CD14-positive monocyte (primary cell): ENCODE measurements around the gene METTL25B. TPM values are rescaled to one million over a fixed set of nuclear protein-coding genes. Genes with fewer than 3 reads are reported as not detected.
A peak's percentile ranks its signal among the peaks of the same experiment; 100 is the strongest.

Experiments
- DNase-seq, 3 donors: peaks; one replicate each; pipeline ENCODE4 v3.0.0-alpha.2; 2011 to 2022
- H2AFZ ChIP-seq: 2 replicates; pipeline ENCODE4 v1.6.0; 2012; ENCODE audit warnings: mild to moderate bottlenecking, low read depth, low read length, inconsistent platforms; ENCODE audit not compliant: insufficient read depth, poor library complexity, severe bottlenecking
- H3K27ac ChIP-seq, 2 donors: 1 replicate in 1 of 2; 2 replicates in 1 of 2; pipeline ENCODE4 v1.5.1; 2012 to 2013; ENCODE audit warnings: low read length in 2 of 2, control low read depth in 1 of 2, inconsistent platforms in 1 of 2, low read depth in 1 of 2, mild to moderate bottlenecking in 1 of 2
- H3K27me3 ChIP-seq, 2 donors: one replicate each; pipeline versions ENCODE4 v1.6.0 to v1.6.1; 2011 to 2013; ENCODE audit warnings: low read length in 2 of 2; ENCODE audit not compliant: control insufficient read depth in 2 of 2, insufficient read depth in 2 of 2
- H3K36me3 ChIP-seq, 2 donors: replicated peaks in 1 of 2; 1 replicate in 1 of 2; 2 replicates in 1 of 2; pipeline versions ENCODE4 v1.5.1 to v1.6.1; 2012 to 2013; ENCODE audit warnings: low read length in 2 of 2, control low read depth in 1 of 2, inconsistent platforms in 1 of 2, mild to moderate bottlenecking in 1 of 2; ENCODE audit not compliant: insufficient read depth in 2 of 2, control insufficient read depth in 1 of 2
- H3K4me1 ChIP-seq, 2 donors: 1 replicate in 1 of 2; 2 replicates in 1 of 2; pipeline versions ENCODE4 v1.5.1 to v1.6.1; 2012 to 2013; ENCODE audit warnings: low read length in 2 of 2, control low read depth in 1 of 2, inconsistent platforms in 1 of 2, mild to moderate bottlenecking in 1 of 2, moderate library complexity in 1 of 2; ENCODE audit not compliant: insufficient read depth in 2 of 2, control insufficient read depth in 1 of 2
- H3K4me2 ChIP-seq: replicated peaks from 2 replicates; pipeline ENCODE3; 2012; ENCODE audit warnings: low read length, moderate library complexity, mild to moderate bottlenecking; ENCODE audit not compliant: poor library complexity, severe bottlenecking; ENCODE audit errors: extremely low read depth
- H3K4me3 ChIP-seq, 3 experiments: fragments of 200-600 bp in 1 of 3; sonication (generic) in 1 of 3; replicated peaks in 1 of 3; 1 replicate in 2 of 3; 2 replicates in 1 of 3; pipeline ENCODE4 v1.5.1; 2011 to 2013; ENCODE audit warnings: low read length in 3 of 3, mild to moderate bottlenecking in 3 of 3, control low read depth in 2 of 3, low read depth in 2 of 3, inconsistent platforms in 1 of 3, moderate library complexity in 1 of 3
- H3K79me2 ChIP-seq: 2 replicates; pipeline ENCODE4 v1.6.0; 2012; ENCODE audit warnings: mild to moderate bottlenecking, control low read depth, inconsistent platforms, low read length, moderate library complexity; ENCODE audit not compliant: insufficient read depth
- H3K9ac ChIP-seq: 2 replicates; pipeline ENCODE4 v1.6.0; 2017; ENCODE audit warnings: low read length, mild to moderate bottlenecking; ENCODE audit not compliant: insufficient read depth, poor library complexity, severe bottlenecking
- H3K9me3 ChIP-seq, 2 donors: replicated peaks in 1 of 2; 1 replicate in 1 of 2; 2 replicates in 1 of 2; pipeline versions ENCODE4 v1.5.1 to v1.6.1; 2012 to 2013; ENCODE audit warnings: low read length in 2 of 2, control low read depth in 1 of 2; ENCODE audit not compliant: control insufficient read depth in 1 of 2, insufficient read depth in 1 of 2
- H4K20me1 ChIP-seq: 2 replicates; pipeline ENCODE4 v1.6.0; 2012; ENCODE audit warnings: mild to moderate bottlenecking, low read length, control low read depth, moderate library complexity; ENCODE audit not compliant: insufficient read depth
- H3K27ac Mint-ChIP-seq, 7 donors: one replicate each; pipeline ENCODE4 v1.8.0; 2020; ENCODE audit warnings: mild to moderate bottlenecking in 7 of 7, mixed read lengths in 7 of 7, moderate library complexity in 6 of 7, inconsistent platforms in 2 of 7
- H3K27me3 Mint-ChIP-seq, 3 donors: one replicate each; pipeline ENCODE4 v1.8.0; 2021 to 2022; ENCODE audit warnings: low read depth in 3 of 3, mild to moderate bottlenecking in 3 of 3, mixed read lengths in 3 of 3, moderate library complexity in 3 of 3, inconsistent platforms in 1 of 3
- H3K36me3 Mint-ChIP-seq, 2 donors: one replicate each; pipeline ENCODE4 v1.8.0; 2020; ENCODE audit warnings: mixed read lengths in 2 of 2, inconsistent platforms in 1 of 2, mild to moderate bottlenecking in 1 of 2
- H3K4me1 Mint-ChIP-seq: one replicate; pipeline ENCODE4 v1.8.0; 2020; ENCODE audit warnings: mild to moderate bottlenecking, mixed read lengths
- H3K4me3 Mint-ChIP-seq, 2 donors: one replicate each; pipeline ENCODE4 v1.8.0; 2020; ENCODE audit warnings: mild to moderate bottlenecking in 2 of 2, mixed read lengths in 2 of 2, moderate library complexity in 1 of 2
- H3K9me3 Mint-ChIP-seq, 7 donors: one replicate each; pipeline ENCODE4 v1.8.0; 2020 to 2022; ENCODE audit warnings: mixed read lengths in 7 of 7, mild to moderate bottlenecking in 6 of 7, moderate library complexity in 6 of 7, inconsistent platforms in 2 of 7
- CTCF ChIP-seq: fragments of 200-600 bp; IDR thresholded peaks from one replicate; pipeline ENCODE4 v1.8.0; 2022; ENCODE audit warnings: antibody characterized with exemption, mild to moderate bottlenecking
- WGBS: methylation state at CpG from one replicate; pipeline ENCODE4 v1.1.5; 2013; ENCODE audit warnings: missing lambda C conversion rate; ENCODE audit not compliant: insufficient coverage; 5-methylcytosine and 5-hydroxymethylcytosine counted together
- intact Hi-C, 2 donors: fragments of 100-400 bp; cut with micrococcal nuclease; formaldehyde crosslinking; loops; one replicate each; pipeline versions ENCODE4 v1.15.0 to v1.15.1; 2023
- polyA plus RNA-seq, 3 donors: library from polyadenylated mRNA; depleted of rRNA in 1 of 3; unstranded in 2 of 3; stranded (reverse) in 1 of 3; fragments of 300-500 nt in 2 of 3; fragments of >200 nt in 1 of 3; fragmentation: Illumina TruSeq in 2 of 3; gene quantifications; 1 replicate in 2 of 3; 2 replicates in 1 of 3; pipeline ENCODE4 v1.2.3, GENCODE V29; 2012 to 2021

METTL25B gene
- polyA plus RNA-seq, 3 donors: 4.6 to 49.3 (median 4.8) TPM

- 39% methylated on average over 12 of the region's 16 CpGs for WGBS
- Mint-ChIP-seq H3K9me3 (peaks cover 0 to 15% (median 7%) of the 10 kb centered on the region in 7 donors), H3K27ac (no peak overlapping the region), H3K4me3 (peak overlapping the region in 1 of 2 donors; percentile 76), H3K4me1 (peaks cover 24% of the 10 kb centered on the region), H3K36me3 (peaks cover 0 to 2% of the 10 kb centered on the region in 2 donors), H3K27me3 (peaks cover 66 to 76% (median 76%) of the 10 kb centered on the region in 3 donors)
- H2AFZ ChIP-seq: no peak overlapping the region
- no peaks in the 10 kb centered on the region for H3K36me3 ChIP-seq
- no peaks in the 10 kb centered on the region for H4K20me1 ChIP-seq
- no peak overlapping the region for H3K9ac ChIP-seq
- intact Hi-C loops: loop anchor here (10.0 kb wide), 2 partner anchors 162 to 192 kb away; partner anchors contain the start of gene INSRR (in 1 of the 2)
- no peak overlapping the region for H3K27ac ChIP-seq
- peaks cover 0 to 11% of the 10 kb centered on the region in 2 donors for H3K9me3 ChIP-seq
- H3K4me2 ChIP-seq: no peak overlapping the region
- no peak overlapping the region for H3K4me3 ChIP-seq
- no peaks in the 10 kb centered on the region for H3K79me2 ChIP-seq
- TF ChIP-seq CTCF: no peak
- peaks cover 33 to 66% of the 10 kb centered on the region in 2 donors for H3K27me3 ChIP-seq
- peaks cover 2 to 10% of the 10 kb centered on the region in 2 donors for H3K4me1 ChIP-seq
- DNase-seq: no peak
Observed at GRCh38 chr1:156692925-156693847, 35.1 kb upstream of the METTL25B start.

GRCh38 chr1:156693848-156694689 lies 34.2 kb upstream of the METTL25B start:
- Histone ChIP-seq H3K4me3 (no peak overlapping the region), H4K20me1 (no peaks in the 10 kb centered on the region), H3K9ac (no peak overlapping the region), H3K79me2 (no peaks in the 10 kb centered on the region), H3K4me2 (no peak overlapping the region), H3K4me1 (peaks cover 2 to 10% of the 10 kb centered on the region in 2 donors), H3K27me3 (peaks cover 31 to 60% of the 10 kb centered on the region in 2 donors), H3K36me3 (no peaks in the 10 kb centered on the region), H3K9me3 (peaks cover 0 to 11% of the 10 kb centered on the region in 2 donors), H2AFZ (no peak overlapping the region), H3K27ac (no peak overlapping the region)
- Mint-ChIP-seq H3K9me3 (peaks cover 0 to 15% (median 7%) of the 10 kb centered on the region in 7 donors), H3K4me3 (peak overlapping the region in 1 of 2 donors; percentile 37), H3K27ac (no peak overlapping the region), H3K36me3 (peaks cover 0 to 2% of the 10 kb centered on the region in 2 donors), H3K4me1 (peaks cover 24% of the 10 kb centered on the region), H3K27me3 (peaks cover 62 to 74% (median 71%) of the 10 kb centered on the region in 3 donors)
- no peak for DNase-seq
- TF ChIP-seq CTCF: no peak
- whole genome bisulfite sequencing: 84% methylated on average over 6 of the region's 12 CpGs
- intact Hi-C loops: loop anchor here (10.0 kb wide), 2 partner anchors 161 to 191 kb away; partner anchors contain the start of gene INSRR (in 1 of the 2)
